Loucy (cell line): ENCODE data around the gene PPP1R16B.

Experiments
- H2AFZ ChIP-seq: fragments of 200-600 bp; sonication (generic); 2 replicates; pipeline ENCODE4 v1.6.0; 2016; ENCODE audit warnings: antibody characterized with exemption, mild to moderate bottlenecking, low read length, moderate library complexity
- H3F3A ChIP-seq: fragments of 200-600 bp; 2 replicates; pipeline ENCODE4 v1.6.0; 2016; ENCODE audit warnings: antibody characterized with exemption, low read depth, mild to moderate bottlenecking
- H3K27me3 ChIP-seq: fragments of 200-600 bp; sonication (generic); 2 replicates; pipeline ENCODE4 v1.6.1; 2014; ENCODE audit warnings: low read length, mild to moderate bottlenecking; ENCODE audit not compliant: insufficient read depth, poor library complexity, severe bottlenecking
- H3K36me3 ChIP-seq: fragments of 200-600 bp; sonication (generic); 2 replicates; pipeline ENCODE4 v1.6.1; 2016; ENCODE audit warnings: low read length; ENCODE audit not compliant: insufficient read depth
- H3K4me1 ChIP-seq: fragments of 200-600 bp; sonication (generic); 2 replicates; pipeline ENCODE4 v1.5.1; 2014; ENCODE audit warnings: low read length, mild to moderate bottlenecking; ENCODE audit not compliant: insufficient read depth, poor library complexity, severe bottlenecking
- H3K4me2 ChIP-seq: fragments of 200-600 bp; sonication (generic); 2 replicates; pipeline ENCODE4 v1.6.0; 2014; ENCODE audit warnings: antibody characterized with exemption, low read length, low read depth, mild to moderate bottlenecking; ENCODE audit not compliant: poor library complexity, severe bottlenecking
- H3K4me3 ChIP-seq: fragments of 200-600 bp; sonication (generic); 2 replicates; pipeline ENCODE4 v1.5.1; 2014; ENCODE audit warnings: low read length, mild to moderate bottlenecking, mixed read lengths; ENCODE audit not compliant: poor library complexity, severe bottlenecking
- H3K79me2 ChIP-seq: fragments of 200-600 bp; sonication (generic); 2 replicates; pipeline ENCODE4 v1.6.1; 2014; ENCODE audit warnings: low read length; ENCODE audit not compliant: insufficient read depth
- H3K9ac ChIP-seq: fragments of 200-600 bp; sonication (generic); 2 replicates; pipeline ENCODE4 v1.6.0; 2014; ENCODE audit warnings: mild to moderate bottlenecking, low read depth, low read length, moderate library complexity; ENCODE audit not compliant: poor library complexity, severe bottlenecking
- H3K9me2 ChIP-seq: fragments of 200-600 bp; sonication (generic); replicated peaks from 2 replicates; pipeline ENCODE4 v1.6.1; 2016; ENCODE audit warnings: low read depth, low read length, mixed read lengths
- H3K9me3 ChIP-seq: fragments of 200-600 bp; sonication (generic); 2 replicates; pipeline ENCODE4 v1.6.1; 2014; ENCODE audit warnings: mild to moderate bottlenecking, antibody characterized with exemption, low read length, low read depth; ENCODE audit not compliant: insufficient read depth
- H4K20me1 ChIP-seq: fragments of 200-600 bp; sonication (generic); 2 replicates; pipeline ENCODE4 v1.6.0; 2014; ENCODE audit warnings: antibody characterized with exemption, low read length, mild to moderate bottlenecking; ENCODE audit not compliant: insufficient read depth, poor library complexity, severe bottlenecking
- CTCF ChIP-seq: fragments of 200-600 bp; sonication (generic); conservative IDR thresholded peaks from 2 replicates; pipeline ENCODE4 v1.5.1; 2014; ENCODE audit warnings: mild to moderate bottlenecking, antibody characterized with exemption, low read length
- EZH2phosphoT487 ChIP-seq: fragments of 200-600 bp; IDR thresholded peaks from 2 replicates; pipeline ENCODE4 v1.6.1; 2018; ENCODE audit warnings: antibody characterized with exemption, mild to moderate bottlenecking, moderate library complexity, borderline replicate concordance

Gene PPP1R16B

GRCh38 chr20:38905375-38905774 lies 99.9 kb downstream of the PPP1R16B start:
- Histone ChIP-seq H3K9me2 (no peaks in the 10 kb centered on the region), H3K4me2 (no peak overlapping the region), H3K9me3 (no peaks in the 10 kb centered on the region), H4K20me1 (no peaks in the 10 kb centered on the region), H3K27me3 (no peaks in the 10 kb centered on the region), H3K79me2 (no peaks in the 10 kb centered on the region), H3K4me1 (no peaks in the 10 kb centered on the region), H3K4me3 (no peak overlapping the region), H3K36me3 (peaks cover 64% of the 10 kb centered on the region; the same call in 1 of the 2 replicates), H3K9ac (no peak overlapping the region), H2AFZ (no peak overlapping the region), H3F3A (no peaks in the 10 kb centered on the region)
- TF ChIP-seq CTCF (no peak), EZH2phosphoT487 (no peak)

- Histone ChIP-seq H3K4me1 (no peaks in the 10 kb centered on the region), H4K20me1 (no peaks in the 10 kb centered on the region), H3K9me2 (no peaks in the 10 kb centered on the region), H3K9me3 (no peaks in the 10 kb centered on the region), H3K4me2 (no peak overlapping the region), H3K79me2 (no peaks in the 10 kb centered on the region), H3F3A (no peaks in the 10 kb centered on the region), H3K27me3 (no peaks in the 10 kb centered on the region), H2AFZ (no peak overlapping the region), H3K9ac (no peak overlapping the region), H3K4me3 (no peak overlapping the region), H3K36me3 (peaks cover 48% of the 10 kb centered on the region; the same call in 1 of the 2 replicates)
- TF ChIP-seq CTCF = no peak
- no peak for TF ChIP-seq EZH2phosphoT487
Measured at GRCh38 chr20:38907918-38908677, 102.6 kb downstream of the PPP1R16B start.

- H4K20me1 ChIP-seq = no peaks in the 10 kb centered on the region
- H3K4me2 ChIP-seq = no peak overlapping the region
- TF ChIP-seq EZH2phosphoT487 (no peak), CTCF (no peak)
- no peaks in the 10 kb centered on the region for H3K79me2 ChIP-seq
- no peaks in the 10 kb centered on the region for H3K27me3 ChIP-seq
- no peaks in the 10 kb centered on the region for H3K4me1 ChIP-seq
- no peak overlapping the region for H3K4me3 ChIP-seq
- H3K9me3 ChIP-seq = no peaks in the 10 kb centered on the region
- peaks cover 19% of the 10 kb centered on the region; the same call in 1 of the 2 replicates for H3K36me3 ChIP-seq
- H3F3A ChIP-seq = no peaks in the 10 kb centered on the region
- no peak overlapping the region for H2AFZ ChIP-seq
- H3K9me2 ChIP-seq = no peaks in the 10 kb centered on the region
- H3K9ac ChIP-seq = no peak overlapping the region
Measured at GRCh38 chr20:38915355-38915754, 109.9 kb downstream of the PPP1R16B start.
